ENCODE data around the gene NMRAL1.

Gene NMRAL1

GRCh38 chr16:4443986-4444385 lies 30.4 kb downstream of the NMRAL1 start:
- DNase-seq (ENCODE audit: low read depth): no peak
- H3K4me3 ChIP-seq (ENCODE audit: control insufficient read depth, low read depth, low read length): no peak overlapping the region
- no peak for TF ChIP-seq CTCF (IDR thresholded peaks at IDR 0.05; ENCODE audit: control insufficient read depth, insufficient read depth, low read depth, low read length, missing control alignments)

GRCh38 chr16:4443271-4443670 lies 31.2 kb downstream of the NMRAL1 start:
- TF ChIP-seq CTCF (IDR thresholded peaks at IDR 0.05; ENCODE audit: control insufficient read depth, insufficient read depth, low read depth, low read length, missing control alignments): no peak
- H3K4me3 ChIP-seq (ENCODE audit: control insufficient read depth, low read depth, low read length): no peak overlapping the region

GRCh38 chr16:4442371-4442770 lies 32.1 kb downstream of the NMRAL1 start:
- DNase-seq (ENCODE audit: low read depth): no peak
- no peak overlapping the region for H3K4me3 ChIP-seq (ENCODE audit: control insufficient read depth, low read depth, low read length)
- no peak for TF ChIP-seq CTCF (IDR thresholded peaks at IDR 0.05; ENCODE audit: control insufficient read depth, insufficient read depth, low read depth, low read length, missing control alignments)

More at GRCh38 chr16:4443271-4443670, 31.2 kb downstream of the NMRAL1 start:
- DNase-seq (ENCODE audit: low read depth): no peak

GRCh38 chr16:4437366-4437765 lies 37.1 kb downstream of the NMRAL1 start:
- DNase-seq (ENCODE audit: low read depth): no peak
- no peak overlapping the region for H3K4me3 ChIP-seq (ENCODE audit: control insufficient read depth, low read depth, low read length)
- no peak for TF ChIP-seq CTCF (IDR thresholded peaks at IDR 0.05; ENCODE audit: control insufficient read depth, insufficient read depth, low read depth, low read length, missing control alignments)

GRCh38 chr16:4435337-4436067 lies 38.9 kb downstream of the NMRAL1 start:
- TF ChIP-seq CTCF (IDR thresholded peaks at IDR 0.05; ENCODE audit: control insufficient read depth, insufficient read depth, low read depth, low read length, missing control alignments): no peak
- H3K4me3 ChIP-seq (ENCODE audit: control insufficient read depth, low read depth, low read length): no peak overlapping the region
- no peak for DNase-seq (ENCODE audit: low read depth)

- no peak for TF ChIP-seq CTCF (IDR thresholded peaks at IDR 0.05; ENCODE audit: control insufficient read depth, insufficient read depth, low read depth, low read length, missing control alignments)
- DNase-seq (ENCODE audit: low read depth): no peak
These were observed 40.3 kb downstream of the NMRAL1 start for GRCh38 chr16:4433914-4434787.

More at GRCh38 chr16:4433914-4434787, 40.3 kb downstream of the NMRAL1 start:
- no peak overlapping the region for H3K4me3 ChIP-seq (ENCODE audit: control insufficient read depth, low read depth, low read length)

Data from AG09309 (cell line).